ENCODE results near the gene JPH3.
"Not testable (repeated sequence)": the region's sequence is repeated elsewhere in the genome, so short reads cannot be mapped to it uniquely, and the experiment has no call there.

The JPH3 gene

DNA sequence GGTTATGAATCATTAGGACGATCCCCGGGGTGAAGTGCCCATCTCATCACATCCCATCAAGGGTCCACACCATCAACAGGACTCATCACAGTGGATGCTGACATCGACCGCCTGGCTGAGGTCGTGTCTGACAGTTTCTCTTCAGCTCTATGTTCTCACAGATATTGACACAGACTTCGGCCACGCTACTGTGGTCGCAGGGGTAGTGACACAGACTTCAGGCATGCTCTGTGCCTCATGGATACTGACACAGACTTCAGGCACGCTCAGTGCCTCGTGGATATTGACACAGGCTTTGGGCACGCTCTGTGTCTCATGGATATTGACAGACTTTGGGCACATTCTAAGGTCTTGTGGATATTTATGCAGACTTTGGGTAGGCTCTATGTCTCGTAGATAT lies 113.3 kb downstream of the JPH3 start:
- DNase-seq (ENCODE audit: low read depth), result no peak

DNA sequence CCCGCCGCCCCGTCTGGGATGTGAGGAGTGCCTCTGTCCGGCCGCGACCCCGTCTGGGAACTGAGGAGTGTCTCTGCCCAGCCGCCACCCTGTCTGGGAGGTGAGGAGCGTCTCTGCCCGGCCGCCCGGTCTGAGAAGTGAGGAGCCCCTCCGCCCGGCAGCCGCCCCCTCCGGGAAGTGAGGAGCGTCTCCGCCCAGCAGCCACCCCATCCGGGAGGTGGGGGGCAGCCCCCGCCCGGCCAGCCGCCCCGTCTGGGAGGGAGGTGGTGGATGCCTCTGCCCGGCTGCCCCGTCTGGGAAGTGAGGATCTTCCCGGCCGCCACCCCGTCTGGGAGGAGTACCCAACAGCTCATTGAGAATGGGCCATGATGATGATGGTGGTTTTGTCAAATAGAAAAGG lies 116.5 kb downstream of the JPH3 start:
- not testable (repeated sequence) for DNase-seq (ENCODE audit: low read depth)

DNA sequence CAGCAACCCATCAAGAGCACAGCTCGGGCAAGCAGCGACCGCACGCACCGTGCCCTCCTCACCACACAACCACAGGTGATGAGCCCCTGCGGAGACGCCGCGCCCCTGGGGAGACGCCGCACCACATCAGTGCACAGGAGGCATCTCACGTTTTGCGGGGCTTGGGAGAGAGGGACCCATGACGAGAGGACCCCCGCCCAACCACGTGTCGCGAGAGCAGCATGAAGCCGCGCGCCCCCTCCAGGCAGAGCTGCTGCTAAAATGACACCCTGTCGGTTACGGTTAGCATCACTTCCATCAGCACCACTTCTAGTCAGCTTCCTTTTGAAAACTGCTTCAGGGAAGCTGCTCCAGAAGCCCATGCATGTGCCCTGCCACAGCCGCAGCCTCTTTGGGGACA lies 118.1 kb downstream of the JPH3 start:
- no peak for DNase-seq (ENCODE audit: low read depth)

DNA sequence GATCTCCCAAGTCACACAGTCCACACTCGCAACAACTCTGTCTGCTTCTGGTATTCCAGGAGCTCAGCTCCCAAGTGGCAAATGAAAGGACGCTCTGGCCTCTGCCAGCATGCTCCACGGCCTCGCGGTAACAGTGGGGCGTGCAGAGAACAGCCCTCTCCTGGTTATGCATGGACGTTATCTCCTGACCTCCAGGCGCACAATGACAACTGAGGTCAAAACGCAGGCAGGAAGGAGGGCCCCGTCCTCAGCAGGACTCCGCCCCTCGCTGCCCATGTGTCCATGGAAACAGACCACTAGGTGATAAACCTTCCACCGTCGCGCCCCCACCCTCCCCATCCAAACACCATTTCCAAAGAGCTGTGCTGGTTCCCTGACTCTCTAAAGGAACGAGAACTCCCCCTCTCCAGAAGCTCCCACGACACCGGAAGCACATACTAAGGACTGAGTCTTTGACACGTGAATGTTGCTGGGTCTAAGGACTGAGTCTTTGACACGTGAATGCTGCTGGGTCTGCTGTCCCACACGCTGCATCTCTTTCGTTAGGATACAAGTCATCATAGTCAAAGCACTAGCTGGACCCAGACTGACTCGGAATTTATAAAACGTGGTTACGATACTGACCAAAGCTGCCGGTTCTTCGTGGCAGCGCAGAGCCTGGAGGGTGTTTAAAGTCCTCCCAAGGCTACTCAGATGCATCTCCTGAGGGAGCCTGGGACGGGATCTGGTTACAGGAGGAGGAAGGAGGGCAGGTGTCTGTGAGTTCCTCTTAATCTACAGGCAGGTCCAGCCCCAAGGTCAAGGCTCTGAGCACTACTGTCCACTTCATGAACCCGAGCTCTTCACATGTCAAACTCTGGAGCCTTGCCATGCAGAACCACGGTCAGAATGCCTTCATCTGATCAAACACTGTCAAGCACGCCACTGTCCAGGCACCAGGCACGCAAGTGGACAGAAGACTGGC lies 119.6 kb downstream of the JPH3 start:
- no peak for DNase-seq (ENCODE audit: low read depth)

DNA sequence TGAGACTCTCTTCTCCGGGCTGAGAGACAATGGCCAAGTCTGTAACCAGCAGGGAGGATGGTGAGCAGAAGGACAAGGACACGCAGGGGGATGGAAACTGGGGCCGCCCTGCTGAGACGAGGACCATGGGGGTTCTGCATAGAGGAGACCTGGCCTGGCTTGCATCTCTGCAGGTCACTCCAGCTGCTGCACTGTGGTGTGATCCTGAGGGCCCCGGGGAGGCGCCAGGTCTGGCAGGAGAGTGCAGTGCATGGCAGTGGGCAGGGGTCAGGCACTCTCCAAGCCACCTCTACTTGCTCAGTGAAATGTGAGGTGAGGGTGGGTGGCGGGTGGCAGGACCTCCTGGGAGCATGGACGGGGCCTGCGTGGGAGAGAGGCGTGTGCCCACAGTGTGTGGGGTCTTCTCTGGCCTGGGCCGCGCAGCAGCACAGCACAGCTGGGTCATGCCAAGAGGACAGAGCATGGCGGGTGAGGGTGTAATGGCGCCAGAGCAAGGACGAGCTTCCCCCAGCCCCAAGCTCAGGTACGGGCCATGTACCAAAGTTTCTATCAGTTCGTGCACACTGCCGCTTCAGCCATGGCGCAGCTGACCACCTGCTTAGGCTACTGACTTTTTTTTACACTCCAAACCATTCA lies 120.4 kb downstream of the JPH3 start:
- DNase-seq (ENCODE audit: low read depth), result no peak

DNA sequence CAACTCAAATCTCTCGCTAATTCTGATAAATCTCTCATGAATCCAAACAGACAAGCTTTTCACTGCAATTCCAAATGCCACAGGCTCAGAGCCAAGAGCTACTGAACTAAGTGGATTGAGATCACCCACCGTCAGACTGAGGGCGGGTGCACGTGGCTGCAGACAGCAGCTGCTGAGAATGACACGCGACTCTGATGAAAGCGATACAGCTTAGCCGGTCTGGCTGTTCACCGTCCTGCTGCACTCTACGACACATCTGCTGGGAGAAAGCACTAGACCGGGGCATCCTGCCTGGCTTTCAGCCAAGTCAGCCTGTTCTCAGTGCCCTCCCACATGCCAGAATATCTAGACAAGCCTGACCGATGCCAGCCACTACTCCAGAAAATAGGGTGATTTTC lies 120.9 kb downstream of the JPH3 start:
- peak; percentile 81 for DNase-seq (ENCODE audit: low read depth)

DNA sequence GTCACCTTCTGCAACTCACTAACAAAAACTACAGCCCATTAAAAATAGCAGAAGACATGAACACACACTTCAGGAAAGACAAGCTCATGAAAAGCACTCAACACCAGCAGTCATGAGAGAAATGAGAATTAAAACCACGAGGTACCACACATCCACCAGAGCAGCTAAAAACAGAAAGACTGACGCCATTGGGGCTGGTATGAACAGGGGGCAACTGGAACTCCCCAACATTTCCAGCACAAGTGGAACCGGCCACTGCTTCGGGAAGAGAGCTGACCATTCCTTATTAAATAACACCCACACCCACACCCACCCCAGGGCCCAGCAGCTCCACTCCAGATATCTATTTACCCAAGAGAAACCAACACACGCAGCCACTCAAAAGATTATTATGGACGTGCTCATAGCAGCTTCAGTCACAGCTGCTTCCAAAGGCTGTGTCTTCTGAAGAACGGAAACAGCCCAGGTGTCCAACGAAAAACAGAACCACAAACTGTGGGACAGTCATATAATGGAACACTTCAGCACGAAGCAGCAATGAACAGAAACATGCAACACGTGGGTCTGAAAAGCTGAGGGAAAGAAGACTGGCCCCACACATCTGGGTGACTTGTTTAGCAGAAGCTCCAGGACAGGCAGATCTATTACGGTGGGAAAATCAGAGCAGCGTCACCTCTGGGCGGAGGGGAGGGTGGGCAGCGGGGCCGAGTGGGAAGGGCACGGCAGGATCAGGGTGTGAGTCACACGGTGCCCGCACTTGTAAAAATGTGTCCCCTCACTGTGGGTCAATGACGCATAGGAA lies 122.4 kb downstream of the JPH3 start:
- no peak for DNase-seq (ENCODE audit: low read depth)

DNA sequence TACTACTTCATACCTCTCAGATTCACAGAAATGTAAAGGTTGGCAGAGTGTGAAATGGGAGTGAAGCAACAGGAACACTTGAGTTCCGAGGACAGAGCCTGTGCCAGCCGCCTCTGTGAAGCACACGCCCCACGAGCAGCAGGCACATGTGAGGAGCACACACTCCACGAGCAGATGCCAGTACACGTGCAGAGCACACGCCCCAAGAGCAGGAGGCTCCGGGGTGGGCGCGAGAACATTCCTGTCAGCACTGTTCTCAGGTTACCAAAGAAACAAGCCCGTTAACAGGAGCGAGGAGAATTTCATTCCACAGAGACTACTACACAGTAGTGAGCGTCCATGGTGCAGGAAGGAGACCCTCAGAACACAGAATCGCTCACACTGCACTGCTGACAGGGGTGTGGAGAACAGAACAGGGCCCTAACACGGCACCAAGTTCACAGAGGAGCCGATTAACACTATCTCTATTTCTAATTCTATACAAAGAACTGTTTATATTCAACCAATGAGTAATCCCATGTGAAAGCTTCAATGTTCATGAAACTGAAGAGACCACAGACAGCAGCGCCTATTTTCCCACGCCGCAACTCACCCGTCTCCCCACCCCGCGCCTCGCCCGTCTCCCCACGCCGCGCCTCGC lies 123.4 kb downstream of the JPH3 start:
- DNase-seq (ENCODE audit: low read depth), result no peak

DNA sequence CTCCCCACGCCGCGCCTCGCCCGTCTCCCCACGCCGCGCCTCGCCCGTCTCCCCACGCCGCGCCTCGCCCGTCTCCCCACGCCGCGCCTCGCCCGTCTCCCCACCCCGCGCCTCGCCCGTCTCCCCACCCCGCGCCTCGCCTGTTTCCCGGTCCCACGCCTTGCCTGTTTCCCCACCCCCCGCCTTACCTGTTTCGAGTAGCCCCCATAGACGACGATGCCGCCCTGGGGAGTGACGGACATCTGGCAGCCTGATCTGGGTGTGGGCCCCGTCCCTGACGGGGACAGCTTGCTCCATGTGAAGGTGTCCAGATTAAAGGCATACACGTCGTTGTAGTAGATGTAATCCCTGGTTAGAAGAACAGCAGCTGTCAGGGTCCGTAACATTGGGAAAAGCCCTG lies 124.3 kb downstream of the JPH3 start:
- DNase-seq (ENCODE audit: low read depth), result not testable (repeated sequence)

DNA sequence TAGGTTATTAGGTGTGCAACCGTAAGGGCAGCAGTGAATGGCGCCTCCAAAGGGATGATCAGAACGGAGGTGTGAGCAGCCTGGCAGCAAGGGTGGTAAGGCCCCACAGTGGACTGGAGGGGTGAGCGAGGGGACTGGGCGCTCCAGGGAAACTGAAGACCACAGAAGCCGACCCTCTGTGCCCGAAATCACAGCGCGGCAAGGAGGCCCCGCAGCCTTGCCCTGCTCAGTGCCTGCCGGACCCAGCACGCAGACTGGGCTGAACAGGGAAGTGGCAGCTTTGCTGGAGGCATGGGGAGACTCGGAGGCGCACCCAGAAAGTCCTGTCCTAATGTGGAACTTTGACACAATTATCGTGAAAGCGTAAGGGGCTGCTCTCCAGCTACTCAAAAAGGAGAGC lies 125.0 kb downstream of the JPH3 start:
- DNase-seq (ENCODE audit: low read depth), result no peak

DNA sequence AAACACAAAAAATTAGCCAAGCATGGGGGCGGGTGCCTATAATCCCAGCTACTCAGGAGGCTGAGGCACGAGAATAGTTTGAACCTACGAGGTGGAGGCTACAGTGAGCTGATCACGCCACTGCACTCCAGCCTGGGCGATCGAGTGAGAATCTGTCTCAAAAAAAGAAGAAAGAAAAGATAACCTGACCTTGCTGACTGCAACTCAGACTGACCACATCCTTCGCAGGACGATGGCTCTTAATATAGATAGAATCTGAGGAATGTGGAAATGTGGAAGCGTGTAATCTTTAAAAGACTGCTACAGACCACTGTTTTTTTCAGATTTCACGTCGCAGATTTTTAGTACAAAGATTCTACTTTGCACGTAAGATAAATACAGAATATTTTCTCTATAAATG lies 125.7 kb downstream of the JPH3 start:
- DNase-seq (ENCODE audit: low read depth), result peak; percentile 60

DNA sequence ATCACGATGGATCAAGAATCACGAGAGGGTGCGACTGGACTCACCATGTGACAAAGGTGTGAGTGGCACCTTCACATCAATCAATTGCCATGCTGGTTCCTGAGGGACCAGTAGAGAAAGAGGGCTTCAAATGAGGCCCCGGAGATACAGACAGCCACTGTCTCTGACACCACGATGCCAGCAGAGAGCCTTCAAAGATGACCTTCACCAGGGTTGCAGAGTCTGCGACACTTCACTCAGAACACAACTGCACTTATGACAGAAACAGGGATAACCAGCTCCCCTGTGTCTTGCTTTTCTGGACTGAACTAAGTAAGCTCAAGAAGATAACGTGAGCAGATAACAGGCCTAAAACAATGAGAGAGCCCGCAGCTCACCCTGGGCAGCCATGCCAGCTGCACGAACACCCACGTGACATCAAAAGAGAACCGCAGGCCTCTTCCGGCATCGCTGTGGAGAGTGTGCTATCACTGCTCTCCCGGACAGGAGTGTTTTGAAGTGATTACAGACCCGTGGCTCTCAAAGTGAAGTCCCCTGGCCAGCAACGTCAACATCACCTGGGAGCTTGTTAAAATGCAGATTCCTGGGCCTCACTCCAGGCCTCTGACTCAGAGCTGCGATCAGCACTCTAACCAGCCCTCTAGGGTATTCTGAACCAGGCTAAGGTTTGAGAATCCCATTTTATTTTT lies 127.1 kb downstream of the JPH3 start:
- no peak for DNase-seq (ENCODE audit: low read depth)

DNA sequence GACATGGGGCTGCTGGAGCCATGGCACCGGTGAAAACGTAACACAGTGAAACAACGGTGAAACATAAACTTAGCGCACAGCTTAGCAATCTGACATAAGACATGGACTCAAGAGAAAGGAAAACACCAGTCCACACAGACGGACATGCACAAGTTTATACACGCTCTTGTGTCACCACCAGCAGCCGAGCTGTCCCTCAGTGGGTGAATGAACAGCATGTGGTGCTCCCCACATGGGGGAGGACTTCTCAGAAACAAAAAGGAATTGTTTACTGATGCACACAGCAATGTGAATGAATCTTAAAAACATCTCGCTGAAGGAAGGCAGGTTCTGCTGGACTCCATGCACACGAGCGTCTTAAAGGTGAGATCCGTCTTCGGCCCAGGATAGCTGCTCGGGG lies 129.3 kb downstream of the JPH3 start:
- DNase-seq (ENCODE audit: low read depth), result no peak

DNA sequence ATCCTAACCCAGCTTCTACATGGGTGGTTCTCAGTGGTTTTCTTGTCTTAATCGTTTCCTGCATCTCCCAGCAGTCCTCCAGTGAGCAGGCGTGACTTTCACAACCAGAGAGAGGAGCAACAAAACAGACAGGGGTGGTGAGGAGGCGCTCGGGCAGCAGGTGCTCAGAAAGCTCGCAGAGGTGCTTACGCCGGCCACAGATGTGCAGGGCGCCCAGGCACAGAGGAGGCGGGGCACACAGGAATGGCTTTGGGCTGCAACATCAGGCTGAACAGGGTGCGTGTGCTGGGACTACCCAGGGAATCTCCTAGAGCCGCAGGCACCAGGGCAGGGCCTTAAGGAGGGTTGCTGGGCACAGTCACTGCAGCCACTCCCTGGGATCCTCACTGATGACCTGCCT lies 130.9 kb downstream of the JPH3 start:
- DNase-seq (ENCODE audit: low read depth), result no peak

DNA sequence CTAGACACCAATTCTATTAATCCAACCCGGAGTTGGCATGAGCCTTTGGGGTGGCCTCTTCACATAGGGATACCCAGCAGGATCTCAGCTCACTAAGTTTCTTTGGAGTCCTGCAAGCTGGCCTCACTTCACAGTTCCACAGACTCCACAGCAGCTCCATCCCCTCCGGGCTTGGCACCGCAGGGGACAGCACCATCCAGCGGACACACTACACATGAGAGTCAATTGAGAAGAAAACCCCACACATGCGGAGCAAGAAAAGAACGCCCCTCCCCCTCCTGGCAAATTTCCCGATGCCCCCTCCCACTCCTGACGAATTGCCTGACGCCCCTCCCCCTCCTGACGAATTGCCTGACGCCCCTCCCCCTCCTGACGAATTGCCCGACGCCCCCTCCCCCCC lies 132.3 kb downstream of the JPH3 start:
- no peak for DNase-seq (ENCODE audit: low read depth)

DNA sequence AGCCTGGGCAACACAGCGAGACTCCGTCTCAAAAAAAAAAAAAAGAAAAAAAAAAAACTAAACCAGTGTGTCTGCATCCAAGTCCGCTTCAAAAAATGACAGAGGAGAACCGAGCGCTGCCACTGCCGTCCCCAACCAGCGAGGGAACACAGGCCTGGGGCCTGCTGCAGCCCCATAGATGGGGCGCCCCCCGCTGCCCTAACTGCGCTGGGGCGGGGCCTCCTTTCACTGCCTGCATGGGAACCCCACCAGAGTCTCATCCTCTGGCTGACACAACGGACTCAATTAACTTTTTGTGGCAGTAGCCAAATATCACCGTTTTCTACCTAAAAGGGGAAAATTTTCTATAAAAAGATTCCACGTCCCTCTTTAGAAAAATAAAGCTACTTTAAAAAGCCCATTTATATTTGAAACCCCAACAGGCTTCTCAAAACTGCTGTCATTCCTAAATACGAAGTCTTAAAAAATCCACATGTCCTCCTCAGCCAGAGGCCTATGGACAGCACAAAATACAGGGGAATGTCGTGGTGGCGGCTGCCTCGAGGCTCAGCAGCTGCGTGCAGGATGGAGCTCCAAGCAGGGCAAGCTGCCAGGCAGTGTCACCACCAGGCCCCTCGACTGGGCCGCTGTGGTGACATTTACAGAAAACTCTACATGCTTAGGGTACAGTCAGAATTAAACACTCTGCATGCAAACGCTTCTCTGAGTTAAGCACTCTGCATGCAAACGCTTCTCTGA lies 133.1 kb downstream of the JPH3 start:
- DNase-seq (ENCODE audit: low read depth), result no peak

DNA sequence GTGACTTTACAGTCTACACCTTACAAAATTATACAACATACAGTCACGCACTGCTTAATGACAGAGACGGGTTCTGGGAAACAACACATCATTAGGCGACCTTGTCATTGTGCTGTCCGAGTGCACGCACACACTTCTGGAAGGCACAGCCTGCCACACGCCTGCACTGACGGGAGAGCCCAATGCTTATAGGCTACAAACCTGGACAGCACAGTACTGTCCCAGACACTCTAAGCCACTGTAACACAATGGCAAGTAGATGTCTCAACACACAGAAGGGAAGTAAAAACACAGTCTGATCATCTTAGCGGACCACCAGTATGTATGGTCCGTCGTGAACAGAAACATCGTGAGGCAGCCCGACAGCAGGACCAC lies 133.7 kb downstream of the JPH3 start:
- no peak for DNase-seq (ENCODE audit: low read depth)

DNA sequence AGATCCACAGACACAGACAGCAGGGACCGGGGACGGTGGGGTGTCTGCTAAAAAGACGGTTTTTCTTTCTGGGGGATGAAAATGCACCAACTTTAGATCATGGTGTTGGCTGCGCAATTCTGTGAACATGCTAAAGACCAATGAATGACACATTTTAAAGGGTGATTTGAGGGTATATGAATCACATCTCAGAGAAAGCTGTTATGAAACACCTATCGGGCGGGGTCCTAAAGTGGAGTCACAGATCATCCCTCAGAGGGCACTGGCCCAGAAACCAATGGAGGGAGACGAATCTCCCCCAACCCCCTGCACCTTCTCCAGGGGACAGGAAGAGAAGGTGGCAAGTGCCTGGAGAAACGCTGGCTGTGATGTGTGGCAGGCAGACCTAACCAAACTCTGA lies 137.5 kb downstream of the JPH3 start:
- DNase-seq (ENCODE audit: low read depth), result no peak

DNA sequence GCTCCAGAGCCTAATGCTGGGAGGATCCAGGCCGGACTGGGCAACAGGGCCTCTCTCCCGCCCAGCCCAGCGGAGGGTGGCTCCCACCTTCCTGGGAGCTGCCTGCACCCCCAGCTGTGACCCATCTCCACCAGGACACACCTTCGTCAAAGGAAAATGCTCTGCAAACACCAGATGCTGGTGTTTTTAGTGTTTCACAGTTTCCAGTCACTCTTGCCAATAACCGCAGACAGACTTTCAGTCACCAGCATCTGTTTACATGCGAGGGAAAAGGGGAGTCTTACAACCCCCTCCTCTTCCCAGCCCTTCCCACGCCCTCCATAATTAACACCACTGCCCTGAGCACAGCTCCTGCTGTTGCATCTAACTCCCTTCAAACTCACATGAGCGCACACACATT lies 138.1 kb downstream of the JPH3 start:
- no peak for DNase-seq (ENCODE audit: low read depth)

DNA sequence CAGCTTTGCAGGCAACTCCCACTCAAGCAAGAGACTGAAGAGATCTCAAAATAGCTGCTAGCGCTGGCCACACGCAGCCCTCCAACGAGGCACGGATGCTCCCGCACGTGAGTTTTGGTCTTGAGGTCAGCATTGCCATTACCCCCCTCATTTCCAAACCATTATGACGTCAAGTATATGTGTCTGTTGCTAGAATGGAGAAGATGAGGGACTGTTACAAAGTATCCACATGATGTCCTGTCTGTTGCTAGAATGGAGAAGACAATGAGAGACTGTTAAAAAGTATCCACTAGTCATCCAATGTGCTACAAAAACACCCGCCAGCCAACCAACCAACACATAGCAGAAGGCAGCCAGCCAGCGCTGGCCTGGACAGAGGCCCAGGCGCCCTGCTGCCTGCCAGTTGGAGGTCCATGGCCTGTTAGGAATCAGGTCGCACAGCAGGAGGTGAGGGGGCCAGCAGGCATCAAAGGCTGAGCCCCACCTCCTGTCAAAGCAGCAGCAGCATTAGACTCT lies 138.7 kb downstream of the JPH3 start:
- DNase-seq (ENCODE audit: low read depth), result no peak

Measured in non-pigmented ciliary epithelial cell (primary cell).